Natural killer cell treated with Interleukin-12 subunit alpha and Interleukin-12 subunit beta and Interleukin-15 and Interleukin-18, amount 100 ng/mL, for 72 hours (primary cell): ENCODE data around the gene CHST13. TPM values are rescaled to one million over a fixed set of nuclear protein-coding genes. Genes with fewer than 3 reads are reported as not detected.

ENCODE experiments used
- ATAC-seq, 2 donors: fragments of 150-1000 bp; cut with Tn5 transposase in 1 of 2; sonication (Bioruptor Pico), chemical (Tn5 transposase) in 1 of 2; 2 replicates each; pipeline ENCODE4 v1.10.0; 2021
- DNase-seq: peaks from one replicate; pipeline ENCODE4 v3.0.0; 2022; ENCODE audit warnings: low spot score
- H3K27ac Mint-ChIP-seq, 2 donors: 1 replicate in 1 of 2; 2 replicates in 1 of 2; pipeline ENCODE4 v1.8.0; 2022; ENCODE audit warnings: mixed read lengths in 2 of 2, mild to moderate bottlenecking in 1 of 2, moderate library complexity in 1 of 2
- H3K27me3 Mint-ChIP-seq, 2 donors: 1 replicate in 1 of 2; 2 replicates in 1 of 2; pipeline ENCODE4 v1.8.0; 2022; ENCODE audit warnings: mixed read lengths in 2 of 2
- H3K36me3 Mint-ChIP-seq: one replicate; pipeline ENCODE4 v1.8.0; 2022; ENCODE audit warnings: mixed read lengths
- H3K4me1 Mint-ChIP-seq, 2 donors: 1 replicate in 1 of 2; 2 replicates in 1 of 2; pipeline ENCODE4 v1.8.0; 2022; ENCODE audit warnings: low read depth in 2 of 2, mixed read lengths in 2 of 2, mild to moderate bottlenecking in 1 of 2
- H3K4me3 Mint-ChIP-seq: one replicate; pipeline ENCODE4 v1.8.0; 2022; ENCODE audit warnings: mixed read lengths
- H3K9me3 Mint-ChIP-seq: 2 replicates; pipeline ENCODE4 v1.8.0; 2022; ENCODE audit warnings: mixed read lengths
- total RNA-seq, 2 donors: library from RNA; stranded (reverse); gene quantifications; one replicate each; pipeline ENCODE4 v1.2.3, GENCODE V29; 2022

CHST13 gene
- total RNA-seq, 2 donors from 2014 or later: 0.98 TPM; not detected in 1

- Mint-ChIP-seq H3K4me1 (peaks cover 0 to 5% of the 10 kb centered on the region in 2 donors), H3K9me3 (no peaks in the 10 kb centered on the region), H3K27ac (no peak overlapping the region), H3K36me3 (no peaks in the 10 kb centered on the region), H3K27me3 (peaks cover 9 to 17% of the 10 kb centered on the region in 2 donors), H3K4me3 (no peak overlapping the region)
- ATAC-seq (no peak), DNase-seq (no peak)
Observed at GRCh38 chr3:126518779-126519177, 5.2 kb upstream of the CHST13 start.

- Mint-ChIP-seq H3K27ac (no peak overlapping the region), H3K4me1 (peaks cover 0 to 5% of the 10 kb centered on the region in 2 donors), H3K27me3 (peaks cover 9 to 17% of the 10 kb centered on the region in 2 donors), H3K36me3 (no peaks in the 10 kb centered on the region), H3K9me3 (no peaks in the 10 kb centered on the region), H3K4me3 (no peak overlapping the region)
- ATAC-seq (no peak), DNase-seq (no peak)
Observed at GRCh38 chr3:126519506-126520455, 4.2 kb upstream of the CHST13 start.

GRCh38 chr3:126521122-126521891, 2.6 kb upstream of the CHST13 start:
- Mint-ChIP-seq H3K36me3 (no peaks in the 10 kb centered on the region), H3K4me1 (peaks cover 0 to 5% of the 10 kb centered on the region in 2 donors), H3K27me3 (peaks cover 9 to 17% of the 10 kb centered on the region in 2 donors), H3K9me3 (no peaks in the 10 kb centered on the region), H3K4me3 (no peak overlapping the region), H3K27ac (no peak overlapping the region)
- DNase-seq (no peak), ATAC-seq (no peak)

- no peak for ATAC-seq
- DNase-seq: peak; percentile 73
- Mint-ChIP-seq H3K27ac (peak overlapping the region in 1 of 2 donors; percentile 42), H3K27me3 (peaks cover 9 to 14% of the 10 kb centered on the region in 2 donors), H3K9me3 (no peaks in the 10 kb centered on the region), H3K36me3 (no peaks in the 10 kb centered on the region), H3K4me3 (no peak overlapping the region), H3K4me1 (peaks cover 0 to 5% of the 10 kb centered on the region in 2 donors)
Observed at GRCh38 chr3:126522363-126522788, 1.6 kb upstream of the CHST13 start.

- DNase-seq: no peak
- Mint-ChIP-seq H3K4me3 (no peak overlapping the region), H3K27me3 (peaks cover 9 to 14% of the 10 kb centered on the region in 2 donors), H3K9me3 (no peaks in the 10 kb centered on the region), H3K4me1 (peaks cover 15 to 20% of the 10 kb centered on the region in 2 donors), H3K27ac (no peak overlapping the region), H3K36me3 (no peaks in the 10 kb centered on the region)
- peak; percentile 21 to 46 for ATAC-seq
Observed at GRCh38 chr3:126524429-126524988, 554 bp downstream of the CHST13 start.

GRCh38 chr3:126525091-126525852, 1.3 kb downstream of the CHST13 start:
- DNase-seq (no peak), ATAC-seq (no peak)
- H3K9me3 Mint-ChIP-seq: no peaks in the 10 kb centered on the region
- H3K4me3 Mint-ChIP-seq: no peak overlapping the region
- no peaks in the 10 kb centered on the region for H3K36me3 Mint-ChIP-seq
- H3K4me1 Mint-ChIP-seq: peaks cover 18 to 23% of the 10 kb centered on the region in 2 donors
- no peak overlapping the region for H3K27ac Mint-ChIP-seq
- H3K27me3 Mint-ChIP-seq: peaks cover 9 to 14% of the 10 kb centered on the region in 2 donors

- H3K36me3 Mint-ChIP-seq: no peaks in the 10 kb centered on the region
- H3K4me3 Mint-ChIP-seq: no peak overlapping the region
- H3K9me3 Mint-ChIP-seq: no peaks in the 10 kb centered on the region
- H3K4me1 Mint-ChIP-seq: peaks cover 18 to 28% of the 10 kb centered on the region in 2 donors
- no peak for ATAC-seq
- no peak for DNase-seq
- H3K27ac Mint-ChIP-seq: no peak overlapping the region
- peaks cover 9 to 13% of the 10 kb centered on the region in 2 donors for H3K27me3 Mint-ChIP-seq
Observed at GRCh38 chr3:126525853-126526667, 2.1 kb downstream of the CHST13 start.

GRCh38 chr3:126526668-126527005, 2.7 kb downstream of the CHST13 start:
- Mint-ChIP-seq H3K27me3 (peaks cover 9 to 10% of the 10 kb centered on the region in 2 donors), H3K4me1 (peaks cover 18 to 28% of the 10 kb centered on the region in 2 donors), H3K9me3 (no peaks in the 10 kb centered on the region), H3K4me3 (no peak overlapping the region), H3K27ac (no peak overlapping the region), H3K36me3 (no peaks in the 10 kb centered on the region)
- DNase-seq (no peak), ATAC-seq (no peak)

GRCh38 chr3:126527006-126527405, 3.1 kb downstream of the CHST13 start:
- Mint-ChIP-seq H3K4me1 (peaks cover 18 to 27% of the 10 kb centered on the region in 2 donors), H3K36me3 (no peaks in the 10 kb centered on the region), H3K27ac (no peak overlapping the region), H3K27me3 (peaks cover 7 to 9% of the 10 kb centered on the region in 2 donors), H3K9me3 (no peaks in the 10 kb centered on the region), H3K4me3 (no peak overlapping the region)
- DNase-seq (no peak), ATAC-seq (no peak)

GRCh38 chr3:126527455-126528211, 3.7 kb downstream of the CHST13 start:
- no peak for DNase-seq
- no peak for ATAC-seq
- Mint-ChIP-seq H3K27me3 (peaks cover under 1 to 5% of the 10 kb centered on the region in 2 donors), H3K4me3 (no peak overlapping the region), H3K27ac (peak overlapping the region in 1 of 2 donors; percentile 18), H3K36me3 (no peaks in the 10 kb centered on the region), H3K4me1 (peaks cover 18 to 22% of the 10 kb centered on the region in 2 donors), H3K9me3 (no peaks in the 10 kb centered on the region)

- Mint-ChIP-seq H3K9me3 (no peaks in the 10 kb centered on the region), H3K4me3 (no peak overlapping the region), H3K27me3 (no peaks in the 10 kb centered on the region), H3K4me1 (peaks cover 18 to 22% of the 10 kb centered on the region in 2 donors), H3K27ac (peak overlapping the region; percentile 18 to 59), H3K36me3 (no peaks in the 10 kb centered on the region)
- no peak for DNase-seq
- ATAC-seq: no peak
Observed at GRCh38 chr3:126528419-126528799, 4.5 kb downstream of the CHST13 start.
